ENCODE results near the gene PILRA. TPM values are rescaled to one million over a fixed set of nuclear protein-coding genes. Genes with fewer than 3 reads are reported as not detected.

Gene PILRA
- polyA plus RNA-seq, 1 of the 3 experiments (the other 2 are of a cell fraction) = 0.89 TPM

DNA sequence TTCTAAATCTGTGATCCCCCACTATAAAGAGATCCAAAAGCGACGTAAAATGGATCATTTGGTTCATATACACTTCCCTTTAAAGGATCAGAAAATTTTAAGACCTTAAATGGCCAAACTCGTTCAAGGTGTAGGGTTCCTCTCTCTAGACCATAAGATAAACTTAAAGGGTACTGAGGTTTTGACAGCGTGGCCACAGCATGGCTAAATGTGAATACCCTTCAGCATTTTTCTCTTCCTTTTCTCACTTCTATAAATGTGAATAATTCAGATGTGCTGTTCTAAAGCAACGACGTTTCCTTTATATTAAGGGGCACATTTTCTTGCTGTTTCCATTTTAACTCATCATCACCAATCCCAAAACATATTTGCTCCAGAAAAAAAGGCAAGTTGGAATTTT lies 50.0 kb downstream of the PILRA start:
- Histone ChIP-seq H3K9me2 (no peaks in the 10 kb centered on the region), H3K27ac (ENCODE audit: low read depth in 2 of 2, low read length in 1 of 2) (no peak overlapping the region), H3K4me3 (ENCODE audit: low read depth in 2 of 2, low read length in 1 of 2) (no peak overlapping the region), H4K20me1 (ENCODE audit: insufficient read depth) (no peaks in the 10 kb centered on the region), H3K27me3 (ENCODE audit: insufficient read depth) (no peaks in the 10 kb centered on the region), H3F3A (replicated peaks; ENCODE audit: insufficient read depth) (peaks cover 9% of the 10 kb centered on the region), H3K4me2 (no peak overlapping the region), H3K9ac (no peak overlapping the region), H2AFZ (ENCODE audit: low read depth) (no peak overlapping the region), H3K36me3 (replicated peaks in 1 of 2; ENCODE audit: control insufficient read depth in 1 of 2, insufficient read depth in 2 of 2, low read length in 1 of 2) (no peaks in the 10 kb centered on the region), H3K9me3 (no peaks in the 10 kb centered on the region), H3K79me2 (ENCODE audit: insufficient read depth) (no peaks in the 10 kb centered on the region), H3K4me1 (ENCODE audit: control insufficient read depth in 1 of 2, insufficient read depth in 2 of 2, low read depth in 1 of 2, low read length in 1 of 2) (peaks cover 0 to 4% of the 10 kb centered on the region in 2 experiments; a peak in 1 of 4 replicates)
- CTCF ChIA-PET = interaction anchor here (1.6 to 1.7 kb wide), 2 partner anchors 16 to 22 kb away, joined by 6 to 11 read pairs; no protein-coding TSS in a partner anchor
- no peak for DNase-seq
- TF ChIP-seq NRF1 (IDR thresholded peaks at IDR 0.05; ENCODE audit: low read depth, low read length) = no peak
- TF ChIP-seq TEAD4 (IDR thresholded peaks at IDR 0.05; ENCODE audit: borderline replicate concordance, insufficient read depth) = no peak
- TF ChIP-seq, protein P1, sequence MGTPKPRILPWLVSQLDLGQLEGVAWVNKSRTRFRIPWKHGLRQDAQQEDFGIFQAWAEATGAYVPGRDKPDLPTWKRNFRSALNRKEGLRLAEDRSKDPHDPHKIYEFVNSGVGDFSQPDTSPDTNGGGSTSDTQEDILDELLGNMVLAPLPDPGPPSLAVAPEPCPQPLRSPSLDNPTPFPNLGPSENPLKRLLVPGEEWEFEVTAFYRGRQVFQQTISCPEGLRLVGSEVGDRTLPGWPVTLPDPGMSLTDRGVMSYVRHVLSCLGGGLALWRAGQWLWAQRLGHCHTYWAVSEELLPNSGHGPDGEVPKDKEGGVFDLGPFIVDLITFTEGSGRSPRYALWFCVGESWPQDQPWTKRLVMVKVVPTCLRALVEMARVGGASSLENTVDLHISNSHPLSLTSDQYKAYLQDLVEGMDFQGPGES (IDR thresholded peaks at IDR 0.05; ENCODE audit: low read depth, low read length) = no peak
- no peak for TF ChIP-seq EP300 (IDR thresholded peaks at IDR 0.05; ENCODE audit: borderline replicate concordance in 1 of 2, low read depth in 1 of 2, low read length in 1 of 2)
- TF ChIP-seq, protein P2, sequence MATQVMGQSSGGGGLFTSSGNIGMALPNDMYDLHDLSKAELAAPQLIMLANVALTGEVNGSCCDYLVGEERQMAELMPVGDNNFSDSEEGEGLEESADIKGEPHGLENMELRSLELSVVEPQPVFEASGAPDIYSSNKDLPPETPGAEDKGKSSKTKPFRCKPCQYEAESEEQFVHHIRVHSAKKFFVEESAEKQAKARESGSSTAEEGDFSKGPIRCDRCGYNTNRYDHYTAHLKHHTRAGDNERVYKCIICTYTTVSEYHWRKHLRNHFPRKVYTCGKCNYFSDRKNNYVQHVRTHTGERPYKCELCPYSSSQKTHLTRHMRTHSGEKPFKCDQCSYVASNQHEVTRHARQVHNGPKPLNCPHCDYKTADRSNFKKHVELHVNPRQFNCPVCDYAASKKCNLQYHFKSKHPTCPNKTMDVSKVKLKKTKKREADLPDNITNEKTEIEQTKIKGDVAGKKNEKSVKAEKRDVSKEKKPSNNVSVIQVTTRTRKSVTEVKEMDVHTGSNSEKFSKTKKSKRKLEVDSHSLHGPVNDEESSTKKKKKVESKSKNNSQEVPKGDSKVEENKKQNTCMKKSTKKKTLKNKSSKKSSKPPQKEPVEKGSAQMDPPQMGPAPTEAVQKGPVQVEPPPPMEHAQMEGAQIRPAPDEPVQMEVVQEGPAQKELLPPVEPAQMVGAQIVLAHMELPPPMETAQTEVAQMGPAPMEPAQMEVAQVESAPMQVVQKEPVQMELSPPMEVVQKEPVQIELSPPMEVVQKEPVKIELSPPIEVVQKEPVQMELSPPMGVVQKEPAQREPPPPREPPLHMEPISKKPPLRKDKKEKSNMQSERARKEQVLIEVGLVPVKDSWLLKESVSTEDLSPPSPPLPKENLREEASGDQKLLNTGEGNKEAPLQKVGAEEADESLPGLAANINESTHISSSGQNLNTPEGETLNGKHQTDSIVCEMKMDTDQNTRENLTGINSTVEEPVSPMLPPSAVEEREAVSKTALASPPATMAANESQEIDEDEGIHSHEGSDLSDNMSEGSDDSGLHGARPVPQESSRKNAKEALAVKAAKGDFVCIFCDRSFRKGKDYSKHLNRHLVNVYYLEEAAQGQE (IDR thresholded peaks at IDR 0.05; ENCODE audit: low read depth, low read length) = no peak
- TF ChIP-seq YY1 (IDR thresholded peaks at IDR 0.05; ENCODE audit: low read depth) = no peak
- TF ChIP-seq RAD21 (IDR thresholded peaks at IDR 0.05; ENCODE audit: low read length) = no peak
- TF ChIP-seq TCF12 (IDR thresholded peaks at IDR 0.05) = no peak
- no peak for TF ChIP-seq EZH2phosphoT487 (IDR thresholded peaks at IDR 0.05; ENCODE audit: borderline replicate concordance, low read depth)
- TF ChIP-seq ELF1 (IDR thresholded peaks at IDR 0.05) = no peak
- TF ChIP-seq SMC3 (IDR thresholded peaks at IDR 0.05; ENCODE audit: low read depth, low read length) = no peak
- no peak for TF ChIP-seq GATA2 (CRISPR knock-in tag; IDR thresholded peaks at IDR 0.05)
- WGBS (ENCODE audit: low lambda C conversion rate) = 83% methylated on average over 6 of the region's 6 CpGs
- POLR2A ChIA-PET = no interaction called here

DNA sequence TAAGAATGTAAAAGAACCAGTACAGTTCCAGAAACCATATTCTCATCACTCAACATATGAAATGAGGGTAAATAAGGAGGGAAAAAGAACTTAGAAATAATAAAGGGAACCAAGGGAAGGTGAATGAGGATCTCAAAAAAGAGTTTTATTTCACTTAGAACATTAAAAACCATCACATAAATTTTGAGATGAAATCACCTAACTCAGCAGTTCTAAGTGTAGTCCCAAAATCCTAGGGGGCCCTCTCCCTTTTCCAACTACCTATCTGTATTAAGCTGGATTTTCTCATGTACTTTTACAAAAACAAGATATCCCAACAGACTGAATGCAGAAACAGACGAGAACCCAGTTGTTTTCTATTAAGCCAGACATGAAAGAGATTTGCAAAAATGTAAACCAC lies 52.1 kb downstream of the PILRA start:
- H3F3A ChIP-seq (replicated peaks; ENCODE audit: insufficient read depth) = peaks cover 9% of the 10 kb centered on the region
- no peaks in the 10 kb centered on the region for H3K9me2 ChIP-seq
- ChIA-PET POLR2A (no interaction called here), CTCF (interaction anchor here (1.3 to 3.4 kb wide), 3 partner anchors 18 to 293 kb away, joined by 3 to 20 read pairs (median 5); partner anchors contain the start of gene NYAP1)
- peaks cover 0 to 4% of the 10 kb centered on the region in 2 experiments; a peak in 1 of 4 replicates for H3K4me1 ChIP-seq (ENCODE audit: control insufficient read depth in 1 of 2, insufficient read depth in 2 of 2, low read depth in 1 of 2, low read length in 1 of 2)
- H2AFZ ChIP-seq (ENCODE audit: low read depth) = no peak overlapping the region
- no peak for DNase-seq
- no peaks in the 10 kb centered on the region for H3K36me3 ChIP-seq (replicated peaks in 1 of 2; ENCODE audit: control insufficient read depth in 1 of 2, insufficient read depth in 2 of 2, low read length in 1 of 2)
- H4K20me1 ChIP-seq (ENCODE audit: insufficient read depth) = no peaks in the 10 kb centered on the region
- H3K79me2 ChIP-seq (ENCODE audit: insufficient read depth) = peaks cover 7% of the 10 kb centered on the region
- WGBS (ENCODE audit: low lambda C conversion rate) = 89% methylated on average over 1 of the region's 1 CpG
- no peak overlapping the region for H3K9ac ChIP-seq
- H3K4me2 ChIP-seq = no peak overlapping the region
- no peak overlapping the region for H3K27ac ChIP-seq (ENCODE audit: low read depth in 2 of 2, low read length in 1 of 2)
- no peaks in the 10 kb centered on the region for H3K27me3 ChIP-seq (ENCODE audit: insufficient read depth)
- no peaks in the 10 kb centered on the region for H3K9me3 ChIP-seq
- no peak overlapping the region for H3K4me3 ChIP-seq (ENCODE audit: low read depth in 2 of 2, low read length in 1 of 2)
- TF ChIP-seq TAF1 (IDR thresholded peaks at IDR 0.05; ENCODE audit: borderline replicate concordance, low read depth, low read length) (no peak), RFX5 (IDR thresholded peaks at IDR 0.05; ENCODE audit: low read length) (no peak), RXRA (IDR thresholded peaks at IDR 0.05; ENCODE audit: borderline replicate concordance, low read depth) (no peak), RCOR1 (IDR thresholded peaks at IDR 0.05; ENCODE audit: low read length) (no peak), SIN3A (IDR thresholded peaks at IDR 0.05; ENCODE audit: borderline replicate concordance, low read depth, low read length) (no peak), FOXJ3 (CRISPR knock-in tag; IDR thresholded peaks at IDR 0.05) (no peak), EP300 (IDR thresholded peaks at IDR 0.05; ENCODE audit: borderline replicate concordance in 1 of 2, low read depth in 1 of 2, low read length in 1 of 2) (no peak), TCF12 (IDR thresholded peaks at IDR 0.05) (no peak), POLR2AphosphoS5 (IDR thresholded peaks at IDR 0.05; ENCODE audit: low read depth, low read length) (no peak), GATA2 (CRISPR knock-in tag; IDR thresholded peaks at IDR 0.05) (no peak), NRF1 (IDR thresholded peaks at IDR 0.05; ENCODE audit: low read depth, low read length) (no peak)
- TF ChIP-seq, protein P3, sequence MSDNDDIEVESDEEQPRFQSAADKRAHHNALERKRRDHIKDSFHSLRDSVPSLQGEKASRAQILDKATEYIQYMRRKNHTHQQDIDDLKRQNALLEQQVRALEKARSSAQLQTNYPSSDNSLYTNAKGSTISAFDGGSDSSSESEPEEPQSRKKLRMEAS (IDR thresholded peaks at IDR 0.05; ENCODE audit: low read depth) = no peak
- TF ChIP-seq, protein P2 (IDR thresholded peaks at IDR 0.05; ENCODE audit: low read depth, low read length) = no peak

Data from SK-N-SH (cell line).